ENCODE measurements around the gene CYRIA.

Gene CYRIA

GRCh38 chr2:16650287-16651249, 15.1 kb downstream of the CYRIA start:
- no peak for DNase-seq (ENCODE audit: low read depth in 3 of 3)

DNA sequence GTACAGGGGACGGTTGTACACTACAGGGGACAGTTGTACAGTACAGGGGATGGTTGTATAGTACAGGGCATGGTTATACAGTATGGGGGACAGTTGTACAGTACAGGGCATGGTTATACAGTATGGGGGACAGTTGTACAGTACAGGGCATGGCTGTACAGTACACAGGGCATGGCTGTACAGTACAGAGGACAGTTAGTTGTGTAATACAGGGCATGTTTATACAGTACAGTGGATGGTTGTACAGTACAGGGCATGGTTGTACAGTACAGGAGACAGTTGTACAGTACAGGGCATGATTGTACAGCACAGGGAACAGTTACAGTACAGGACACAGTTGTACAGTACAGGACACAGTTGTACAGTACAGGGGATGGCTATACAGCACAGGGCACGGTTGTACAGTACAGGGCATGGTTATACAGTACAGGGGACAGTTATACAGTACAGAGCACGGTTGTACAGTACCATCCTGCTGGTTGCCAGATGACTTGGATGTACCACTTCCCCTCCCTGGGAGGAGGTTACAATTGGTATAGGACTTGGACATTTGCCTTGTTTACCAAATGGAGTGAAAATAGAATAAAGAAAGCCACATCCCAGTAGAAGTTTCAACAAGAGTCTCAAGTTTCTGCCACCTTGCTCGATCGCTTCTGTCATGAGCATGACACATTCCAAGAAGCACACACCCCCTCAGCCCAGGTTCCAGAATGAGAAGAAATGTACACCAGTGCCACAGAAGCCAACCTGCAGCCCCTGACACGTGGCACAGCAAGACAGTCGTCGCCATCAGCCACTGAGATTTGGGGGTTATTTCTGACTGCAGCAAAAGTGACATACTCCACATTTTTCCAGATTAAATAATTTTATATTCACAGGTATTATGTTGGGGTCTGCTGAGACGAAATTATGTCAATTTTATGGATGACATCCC, 16.0 kb downstream of the CYRIA start:
- DNase-seq (ENCODE audit: low read depth in 3 of 3), result no peak

DNA sequence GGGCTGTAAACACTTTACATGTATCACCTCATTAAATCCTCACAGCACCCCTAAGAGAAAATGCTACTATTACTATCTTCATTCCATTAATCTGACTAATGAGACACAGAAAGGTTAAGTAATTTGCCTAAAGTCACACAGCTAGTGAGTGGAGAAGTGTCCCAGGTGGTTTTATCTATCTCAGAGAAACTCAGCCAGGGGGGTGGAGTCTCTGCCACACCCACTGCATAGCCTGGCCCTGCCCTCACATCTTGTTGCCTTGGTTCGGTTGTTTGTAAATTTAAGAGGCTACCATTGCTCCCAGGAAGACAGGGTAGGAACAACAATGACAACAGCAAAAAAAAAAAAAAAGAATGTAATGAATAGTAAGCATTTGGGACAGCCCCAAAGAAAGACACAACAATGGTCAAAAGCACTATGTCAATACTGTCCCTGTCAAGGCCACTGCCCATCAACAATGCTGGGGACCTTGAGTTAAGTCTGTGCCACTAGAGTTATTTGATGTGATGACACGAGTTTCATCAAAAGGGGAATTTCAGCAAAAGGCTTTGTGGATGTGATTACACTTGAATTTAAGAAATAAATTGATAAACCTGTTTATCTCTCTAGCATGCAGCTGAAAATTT, 17.5 kb downstream of the CYRIA start:
- DNase-seq (ENCODE audit: low read depth in 3 of 3), result no peak

GRCh38 chr2:16645775-16646559, 19.7 kb downstream of the CYRIA start:
- DNase-seq (ENCODE audit: low read depth in 3 of 3), result no peak

DNA sequence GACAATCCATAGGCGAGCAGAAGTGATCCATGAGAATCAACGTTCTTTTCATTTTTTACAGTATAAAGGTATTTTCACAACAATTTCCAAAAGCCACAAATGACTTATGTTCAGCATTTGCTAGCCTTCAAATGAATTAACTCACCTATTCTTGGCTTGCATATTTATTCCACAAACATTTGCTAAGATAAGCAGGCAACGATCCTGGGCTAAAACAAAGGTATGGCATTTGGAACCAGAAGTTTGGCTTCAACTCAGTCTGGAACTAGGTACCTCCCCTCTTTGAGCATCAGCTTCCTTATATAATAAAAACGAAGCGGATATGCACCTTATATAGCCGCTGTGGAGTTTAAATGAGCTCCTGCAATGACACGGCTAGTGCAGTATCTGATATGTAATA, 20.5 kb downstream of the CYRIA start:
- DNase-seq (ENCODE audit: low read depth in 3 of 3), result no peak

GRCh38 chr2:16644221-16644925, 21.3 kb downstream of the CYRIA start:
- no peak for DNase-seq (ENCODE audit: low read depth in 3 of 3)

DNA sequence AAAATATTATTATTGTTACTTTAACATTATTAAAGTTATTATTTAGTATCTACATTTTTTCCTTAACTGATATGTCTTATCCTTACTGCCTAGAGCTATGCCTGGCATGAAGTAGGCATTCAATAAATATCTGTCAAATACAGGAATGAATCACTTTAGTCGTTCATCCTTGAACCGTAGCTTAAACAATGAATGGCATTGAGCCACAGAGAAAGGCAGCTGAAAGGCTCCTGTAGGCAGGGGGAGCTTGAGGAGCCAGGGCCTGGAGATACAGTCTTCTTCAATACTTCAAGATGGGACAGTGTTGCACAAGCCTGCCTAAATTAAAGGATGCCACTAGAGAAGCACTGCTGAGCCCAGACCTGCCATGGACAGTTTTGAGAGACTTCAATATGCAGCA, 22.5 kb downstream of the CYRIA start:
- no peak for DNase-seq (ENCODE audit: low read depth in 3 of 3)

- no peak for DNase-seq (ENCODE audit: low read depth in 3 of 3)
Measured at GRCh38 chr2:16642088-16642487, 23.5 kb downstream of the CYRIA start.

GRCh38 chr2:16641509-16641908, 24.1 kb downstream of the CYRIA start:
- DNase-seq (ENCODE audit: low read depth in 3 of 3), result no peak

GRCh38 chr2:16640867-16641266, 24.8 kb downstream of the CYRIA start:
- no peak for DNase-seq (ENCODE audit: low read depth in 3 of 3)

GRCh38 chr2:16640001-16640700, 25.5 kb downstream of the CYRIA start:
- DNase-seq (ENCODE audit: low read depth in 3 of 3), result no peak

DNA sequence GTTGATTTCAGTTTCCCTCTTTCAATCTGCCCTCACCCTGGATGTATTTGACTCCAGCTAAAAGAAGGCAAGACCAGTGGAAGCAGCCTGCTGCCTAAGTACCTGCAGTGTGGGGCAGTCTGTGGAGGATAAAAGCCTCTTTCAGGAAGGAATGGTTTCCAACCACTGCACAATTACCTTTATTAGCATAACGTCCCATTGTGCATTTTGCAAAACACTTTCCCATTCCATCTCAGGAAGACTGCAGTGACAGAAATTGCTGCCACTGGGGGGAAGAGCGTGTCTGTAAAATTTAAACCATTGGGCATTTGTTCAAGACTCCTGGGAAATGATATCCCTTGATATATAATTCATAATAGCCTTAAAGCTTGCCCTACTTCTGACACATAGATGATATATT, 26.2 kb downstream of the CYRIA start:
- DNase-seq (ENCODE audit: low read depth in 3 of 3), result no peak

DNA sequence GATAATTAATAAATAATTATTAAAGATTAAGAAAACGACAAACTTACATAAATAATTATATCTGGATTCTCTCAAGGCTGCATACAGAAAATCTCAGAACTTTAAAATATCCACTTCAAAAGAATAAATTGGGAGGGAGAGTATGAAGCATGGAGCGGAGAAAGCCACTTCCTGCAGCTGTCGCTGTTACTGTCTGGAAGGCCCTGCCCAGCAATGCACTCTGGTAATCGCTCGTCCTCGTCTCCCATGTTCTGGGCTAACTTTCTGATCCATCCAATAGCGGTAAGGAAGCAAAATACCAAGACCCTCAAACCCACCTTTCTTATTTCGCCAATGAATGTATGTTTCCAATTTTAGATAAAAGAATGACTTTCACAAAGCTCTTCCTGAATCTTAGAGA, 26.7 kb downstream of the CYRIA start:
- DNase-seq (ENCODE audit: low read depth in 3 of 3), result no peak

DNA sequence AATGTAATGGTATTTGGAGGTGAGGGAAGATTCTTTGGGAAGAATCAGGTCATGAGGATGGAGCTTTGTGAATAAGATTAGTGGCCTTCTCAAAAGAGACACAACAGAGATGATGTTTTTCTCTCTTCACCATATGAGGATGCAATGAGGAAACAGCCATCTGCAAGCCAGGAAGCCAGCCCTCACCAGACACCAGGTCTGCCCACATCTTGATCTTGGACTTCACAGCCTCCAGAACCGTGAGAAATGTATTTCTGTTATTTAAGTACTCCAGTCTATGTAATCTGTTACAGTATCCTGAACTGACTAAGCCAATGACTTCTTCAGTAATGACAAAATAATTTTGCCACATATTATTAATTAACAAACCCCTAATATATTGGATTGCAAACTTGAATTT, 28.3 kb downstream of the CYRIA start:
- no peak for DNase-seq (ENCODE audit: low read depth in 3 of 3)

DNA sequence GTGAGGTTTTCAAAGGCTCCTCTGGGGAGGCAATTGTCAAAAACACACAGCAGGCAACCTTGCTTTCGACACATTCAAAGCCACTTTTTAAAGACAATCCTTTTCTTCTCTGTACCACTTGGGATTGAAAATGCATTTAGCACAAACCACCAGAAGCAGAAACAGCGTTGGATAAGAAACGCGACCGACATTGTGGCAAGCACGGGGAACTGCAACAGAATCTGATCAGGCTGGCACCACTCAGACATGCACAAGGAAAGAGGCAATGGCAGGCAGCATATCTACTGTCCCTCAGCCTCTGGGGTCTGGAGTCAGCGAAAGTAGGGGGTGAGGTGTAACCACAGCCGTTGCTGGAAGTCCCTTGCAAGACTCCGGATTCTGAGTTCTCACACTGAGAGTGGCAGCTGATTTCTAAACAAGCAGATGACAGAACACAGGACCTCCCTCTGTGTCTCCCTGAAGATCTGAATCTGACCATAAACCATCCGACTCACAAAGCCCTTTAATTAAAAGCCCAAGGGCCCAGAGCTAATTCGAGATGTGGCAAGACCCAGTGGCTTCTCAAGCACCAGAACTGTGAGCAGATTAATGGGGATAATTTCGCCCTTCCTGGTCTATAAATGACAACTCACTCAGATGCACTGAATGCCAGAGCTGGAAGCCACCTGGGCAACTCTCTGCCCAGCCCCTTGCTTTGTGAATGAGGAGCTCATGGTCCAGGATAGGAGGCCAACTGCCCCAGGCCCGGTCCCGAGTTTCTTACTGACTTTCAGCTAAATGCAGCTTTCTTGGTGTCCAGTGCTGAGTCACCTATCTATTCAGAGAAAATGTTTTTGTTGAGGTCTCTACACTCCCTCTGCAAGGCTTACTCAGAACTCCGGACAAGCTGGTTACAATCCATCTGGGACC, 29.6 kb downstream of the CYRIA start:
- DNase-seq (ENCODE audit: low read depth in 3 of 3), result no peak

- no peak for DNase-seq (ENCODE audit: low read depth in 3 of 3)
Measured at GRCh38 chr2:16633621-16634430, 31.8 kb downstream of the CYRIA start.

- DNase-seq (ENCODE audit: low read depth in 3 of 3), result no peak
Measured at GRCh38 chr2:16632598-16632997, 33.0 kb downstream of the CYRIA start.

DNA sequence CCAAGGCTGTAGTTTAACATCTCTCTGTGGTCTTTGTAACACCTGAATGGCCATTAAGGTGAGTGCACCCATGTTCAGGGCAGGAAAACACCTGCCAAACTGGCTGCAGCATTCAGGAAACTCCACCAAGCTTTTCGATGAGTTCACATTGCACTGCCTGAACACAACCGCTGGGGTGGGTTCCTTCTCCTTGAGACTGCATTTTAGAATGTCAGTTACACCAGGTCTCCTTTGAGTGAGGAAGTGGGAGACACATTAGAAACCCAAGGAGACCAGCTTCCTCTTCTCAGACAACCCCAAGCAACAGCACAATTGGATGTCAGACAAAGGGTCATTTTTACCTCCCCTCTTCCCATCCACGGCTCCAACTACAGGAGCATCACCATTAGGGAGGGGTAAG, 35.2 kb downstream of the CYRIA start:
- DNase-seq (ENCODE audit: low read depth in 3 of 3), result no peak

Measured in stimulated activated CD4-positive, alpha-beta T cell treated with anti-CD3 and anti-CD28 coated beads, TNF-alpha, amount 100 ng/mL, for 24 hours (primary cell).